GM12891 (cell line): ENCODE results near the gene CDK5RAP2.
"Not testable (repeated sequence)": the region's sequence is repeated elsewhere in the genome, so short reads cannot be mapped to it uniquely, and the experiment has no call there.

ENCODE experiments used
- DNase-seq: peaks from one replicate; pipeline ENCODE4 v3.0.0; 2011; ENCODE audit warnings: low spot score; ENCODE audit not compliant: insufficient read length
- FAIRE-seq: peaks from 2 replicates; lab custom pipeline; 2011; peaks lifted over from hg19 to GRCh38; lab: Jason Lieb, UNC
- PAX5 ChIP-seq: IDR thresholded peaks from 2 replicates; pipeline ENCODE4 v1.6.1; 2011; ENCODE audit warnings: low read length, moderate library complexity, mild to moderate bottlenecking; ENCODE audit not compliant: insufficient read depth, severe bottlenecking
- POLR2A ChIP-seq: IDR thresholded peaks from 2 replicates; pipeline ENCODE4 v1.6.1; 2011; ENCODE audit warnings: low read depth, low read length, control low read depth
- POLR2AphosphoS5 ChIP-seq: IDR thresholded peaks from 2 replicates; pipeline ENCODE4 v1.6.1; 2011; ENCODE audit warnings: low read depth, low read length, control low read depth
- POU2F2 ChIP-seq: IDR thresholded peaks from 2 replicates; pipeline ENCODE4 v1.6.1; 2011; ENCODE audit warnings: low read depth, mild to moderate bottlenecking, control low read depth, low read length, moderate library complexity
- SPI1 ChIP-seq: IDR thresholded peaks from 2 replicates; pipeline ENCODE4 v1.6.1; 2011; ENCODE audit warnings: low read depth, low read length, control low read depth
- TAF1 ChIP-seq: IDR thresholded peaks from 2 replicates; pipeline ENCODE4 v1.6.1; 2011; ENCODE audit warnings: low read depth, low read length, control low read depth

The CDK5RAP2 gene

GRCh38 chr9:120555839-120556238 lies 24.1 kb downstream of the CDK5RAP2 start:
- DNase-seq (no peak), FAIRE-seq (no peak)
- no peak for TF ChIP-seq POLR2A
- TF ChIP-seq SPI1 = peak; percentile 18; the same call in 1 of the 2 replicates
- no peak for TF ChIP-seq POLR2AphosphoS5
- no peak for TF ChIP-seq POU2F2
- TF ChIP-seq TAF1 = no peak

GRCh38 chr9:120552210-120552704 lies 27.7 kb downstream of the CDK5RAP2 start:
- not testable (repeated sequence) for DNase-seq, FAIRE-seq

GRCh38 chr9:120545701-120546550 lies 34.0 kb downstream of the CDK5RAP2 start:
- TF ChIP-seq PAX5 (no peak), POLR2AphosphoS5 (no peak)
- no peak for FAIRE-seq
- DNase-seq = no peak

- TF ChIP-seq POLR2AphosphoS5 (no peak), POLR2A (no peak), SPI1 (no peak), TAF1 (no peak), PAX5 (no peak), POU2F2 (no peak)
- no peak for FAIRE-seq
- DNase-seq = no peak
Observed at GRCh38 chr9:120544441-120544840, 35.5 kb downstream of the CDK5RAP2 start.

GRCh38 chr9:120542701-120543490 lies 37.1 kb downstream of the CDK5RAP2 start:
- FAIRE-seq = no peak
- no peak for DNase-seq
- TF ChIP-seq TAF1 (no peak), POLR2AphosphoS5 (no peak), PAX5 (no peak), SPI1 (no peak)

- FAIRE-seq = no peak
- no peak for DNase-seq
- no peak for TF ChIP-seq PAX5
- TF ChIP-seq POU2F2 = no peak
- TF ChIP-seq POLR2AphosphoS5 = no peak
- no peak for TF ChIP-seq SPI1
- TF ChIP-seq TAF1 = no peak
- TF ChIP-seq POLR2A = no peak
Observed at GRCh38 chr9:120541921-120542320, 38.0 kb downstream of the CDK5RAP2 start.

GRCh38 chr9:120539951-120540350 lies 40.0 kb downstream of the CDK5RAP2 start:
- FAIRE-seq (no peak), DNase-seq (no peak)
- TF ChIP-seq SPI1 (no peak), PAX5 (no peak)

- FAIRE-seq (no peak), DNase-seq (no peak)
- TF ChIP-seq TAF1 = no peak
- no peak for TF ChIP-seq SPI1
- no peak for TF ChIP-seq POLR2AphosphoS5
- TF ChIP-seq PAX5 = no peak
- no peak for TF ChIP-seq POLR2A
- TF ChIP-seq POU2F2 = no peak
Observed at GRCh38 chr9:120538339-120538738, 41.6 kb downstream of the CDK5RAP2 start.

- no peak for DNase-seq
- no peak for FAIRE-seq
- TF ChIP-seq POU2F2 = no peak
- TF ChIP-seq POLR2A = no peak
- TF ChIP-seq TAF1 = no peak
- TF ChIP-seq POLR2AphosphoS5 = no peak
- no peak for TF ChIP-seq SPI1
- TF ChIP-seq PAX5 = no peak
Observed at GRCh38 chr9:120536949-120537640, 42.9 kb downstream of the CDK5RAP2 start.
